Measurements from ENCODE around the gene CLCN6. TPM values are rescaled to one million over a fixed set of nuclear protein-coding genes. Genes with fewer than 3 reads are reported as not detected.

CLCN6 gene
- total RNA-seq, 1 donor from 2014 or later, result 33.7 TPM

- DNase-seq, result no peak
Observed at GRCh38 chr1:11879311-11880180, 73.6 kb downstream of the CLCN6 start.

GRCh38 chr1:11880181-11880575, 74.2 kb downstream of the CLCN6 start:
- Histone ChIP-seq H3K9me3 (no peaks in the 10 kb centered on the region), H3K36me3 (no peaks in the 10 kb centered on the region), H3K4me3 (no peak overlapping the region), H3K27ac (no peak overlapping the region), H3K4me1 (peaks cover 10% of the 10 kb centered on the region), H3K27me3 (no peaks in the 10 kb centered on the region)
- DNase-seq (no peak), ATAC-seq (no peak)
- TF ChIP-seq CTCF (IDR thresholded peaks at IDR 0.05), result no peak
- intact Hi-C loops (cut with DNase I), result no loop called here

More at GRCh38 chr1:11879311-11880180, 73.6 kb downstream of the CLCN6 start:
- no peaks in the 10 kb centered on the region for H3K9me3 ChIP-seq
- TF ChIP-seq CTCF (IDR thresholded peaks at IDR 0.05), result no peak
- H3K4me3 ChIP-seq, result no peak overlapping the region
- no peak overlapping the region for H3K27ac ChIP-seq
- peaks cover 10% of the 10 kb centered on the region for H3K4me1 ChIP-seq
- H3K36me3 ChIP-seq, result no peaks in the 10 kb centered on the region
- no peak for ATAC-seq
- intact Hi-C loops (cut with DNase I), result no loop called here
- H3K27me3 ChIP-seq, result no peaks in the 10 kb centered on the region

GRCh38 chr1:11880911-11881748, 75.1 kb downstream of the CLCN6 start:
- ATAC-seq, result peak; percentile 6
- TF ChIP-seq CTCF (IDR thresholded peaks at IDR 0.05), result no peak
- no peak for DNase-seq
- no peaks in the 10 kb centered on the region for H3K9me3 ChIP-seq
- H3K27ac ChIP-seq, result no peak overlapping the region
- intact Hi-C loops (cut with DNase I), result no loop called here
- H3K27me3 ChIP-seq, result no peaks in the 10 kb centered on the region
- no peak overlapping the region for H3K4me3 ChIP-seq
- peaks cover 8% of the 10 kb centered on the region for H3K4me1 ChIP-seq
- no peaks in the 10 kb centered on the region for H3K36me3 ChIP-seq

- no peak overlapping the region for H3K27ac ChIP-seq
- H3K4me1 ChIP-seq, result peaks cover 4% of the 10 kb centered on the region
- no peak for DNase-seq
Observed at GRCh38 chr1:11881749-11882441, 75.9 kb downstream of the CLCN6 start.

More at GRCh38 chr1:11881749-11882441, 75.9 kb downstream of the CLCN6 start:
- intact Hi-C loops (cut with DNase I), result no loop called here
- Histone ChIP-seq H3K27me3 (no peaks in the 10 kb centered on the region), H3K36me3 (no peaks in the 10 kb centered on the region), H3K4me3 (no peak overlapping the region), H3K9me3 (no peaks in the 10 kb centered on the region)
- no peak for ATAC-seq
- no peak for TF ChIP-seq CTCF (IDR thresholded peaks at IDR 0.05)
